HG03469 (cell line): ENCODE measurements around the gene COPS7A.

Experiments
- ATAC-seq: cut with Tn5 transposase; IDR thresholded peaks from one replicate; pipeline ENCODE4 v1.9.1; 2021; ENCODE audit warnings: mild to moderate bottlenecking, moderate library complexity, moderate number of reproducible peaks; ENCODE audit not compliant: unreplicated experiment

Gene COPS7A, protein sequence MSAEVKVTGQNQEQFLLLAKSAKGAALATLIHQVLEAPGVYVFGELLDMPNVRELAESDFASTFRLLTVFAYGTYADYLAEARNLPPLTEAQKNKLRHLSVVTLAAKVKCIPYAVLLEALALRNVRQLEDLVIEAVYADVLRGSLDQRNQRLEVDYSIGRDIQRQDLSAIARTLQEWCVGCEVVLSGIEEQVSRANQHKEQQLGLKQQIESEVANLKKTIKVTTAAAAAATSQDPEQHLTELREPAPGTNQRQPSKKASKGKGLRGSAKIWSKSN

DNA sequence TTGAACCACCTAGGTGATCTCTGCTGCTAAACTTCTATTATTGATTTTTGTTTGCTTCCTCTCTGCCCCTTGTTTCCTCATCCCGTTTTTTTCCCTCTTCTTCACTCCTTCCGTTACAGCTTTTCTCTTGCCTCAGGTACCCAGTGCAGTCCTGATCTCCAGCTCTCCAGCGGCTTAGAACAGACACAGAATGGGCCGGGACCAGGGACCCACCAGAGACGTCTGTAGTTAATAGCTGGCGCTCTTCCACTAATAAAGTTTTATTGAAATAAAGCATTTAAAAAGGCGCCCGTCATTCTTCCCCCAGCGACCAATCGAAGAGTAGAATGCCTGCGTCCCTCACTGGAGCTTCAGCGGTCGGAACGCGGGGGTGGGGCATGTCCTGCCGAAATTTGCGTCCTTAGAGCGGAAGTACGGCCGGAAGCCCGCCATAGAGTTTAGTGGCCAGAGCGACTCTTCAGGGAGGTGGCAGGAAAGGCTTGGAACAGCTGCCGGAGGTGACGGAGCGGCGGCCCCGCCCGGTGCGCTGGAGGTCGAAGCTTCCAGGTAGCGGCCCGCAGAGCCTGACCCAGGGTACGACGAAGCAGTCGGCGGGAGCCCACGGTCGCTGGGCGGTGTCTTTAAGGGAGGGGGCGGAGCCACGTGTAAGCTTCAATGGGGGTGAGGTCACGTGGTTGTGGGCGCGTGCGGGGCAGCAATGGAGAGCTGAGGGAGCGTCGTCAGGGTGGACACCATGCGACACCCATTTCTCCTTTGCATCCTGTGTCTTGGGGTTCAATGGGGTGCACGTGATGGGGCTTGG is at the start of gene COPS7A:
Gene COPS7A, plus strand, starts transcription at position 440 of the 802 bp plus-strand sequence. CDS start 611 bp downstream, outside the sequence.
- peak; percentile 83 for ATAC-seq

DNA sequence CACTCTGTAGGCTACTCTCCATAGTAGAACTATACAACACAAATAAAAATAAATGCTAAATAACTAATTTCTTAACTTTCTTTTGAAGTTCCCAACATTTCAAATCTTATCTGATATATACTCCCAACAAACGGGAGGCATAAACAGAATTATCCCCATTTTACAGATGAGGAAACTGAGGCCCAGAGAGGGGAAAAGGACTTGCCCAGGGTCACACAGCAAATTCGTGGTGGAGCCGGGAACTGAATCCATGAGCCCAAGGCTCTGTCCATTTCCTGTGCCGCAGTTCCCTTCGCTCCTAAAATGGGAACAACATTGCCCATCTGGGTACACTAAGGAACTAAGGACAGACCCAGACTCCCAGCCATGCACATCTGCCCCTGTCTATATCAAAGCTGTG is 46.9 kb upstream of the COPS7A start:
- no peak for ATAC-seq

DNA sequence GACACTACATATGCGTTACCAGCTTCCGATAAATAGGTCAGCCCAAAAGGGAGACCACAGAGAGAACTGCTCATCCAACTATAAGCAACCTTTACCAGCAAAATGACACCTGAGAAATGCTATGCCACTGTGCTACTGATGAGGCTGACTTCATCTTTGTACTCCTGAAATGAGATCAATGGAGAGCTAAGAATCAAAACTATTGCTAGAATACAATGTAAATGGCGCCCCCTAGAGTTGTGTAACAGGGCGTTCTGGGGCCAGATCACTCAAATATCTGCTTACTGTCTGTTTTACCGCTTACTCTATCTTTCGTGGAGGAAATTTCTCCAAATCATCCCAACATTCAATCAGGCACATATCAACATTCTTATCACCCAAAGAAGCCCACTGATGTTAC is 39.2 kb upstream of the COPS7A start:
- no peak for ATAC-seq

DNA sequence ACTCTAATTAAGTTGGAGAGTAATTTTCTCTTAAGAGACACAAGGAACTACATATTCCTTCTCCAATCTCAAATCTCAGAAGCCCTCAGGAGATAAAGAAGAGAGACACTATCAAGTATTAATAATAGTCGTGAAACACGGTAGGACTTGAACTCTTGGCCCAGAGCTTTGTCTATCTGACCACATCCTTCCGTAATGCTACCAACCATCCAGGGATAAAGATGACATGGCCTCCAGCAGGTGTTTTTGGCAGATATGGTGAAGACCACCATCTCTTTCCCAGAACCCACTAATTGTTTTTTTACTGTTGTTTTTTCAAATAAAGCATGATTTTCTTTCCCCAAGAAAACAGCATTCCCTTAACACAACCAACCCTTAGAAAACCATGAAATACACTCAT is 38.0 kb upstream of the COPS7A start:
- no peak for ATAC-seq

DNA sequence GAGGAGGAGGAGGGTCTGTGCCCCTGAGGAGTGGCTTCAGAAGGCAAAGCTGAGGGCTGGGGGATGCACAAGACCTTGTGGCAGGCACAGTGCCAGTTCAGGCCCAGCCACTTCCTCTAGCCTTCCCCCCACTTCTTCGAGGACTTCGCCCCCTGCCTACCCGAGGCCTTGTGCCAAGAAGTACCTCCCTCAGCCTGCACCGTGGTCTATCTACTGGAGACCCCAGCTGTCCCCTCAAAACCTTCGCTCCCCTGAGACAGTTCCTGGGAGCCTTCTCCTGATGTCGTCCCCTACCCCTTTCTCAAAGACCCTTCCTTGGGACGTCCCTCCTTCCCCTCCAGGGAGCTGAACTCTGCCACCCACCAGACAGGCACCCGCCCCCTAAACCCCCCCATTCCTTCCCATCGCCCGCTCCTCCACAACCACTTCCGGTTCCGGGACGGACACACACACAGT is 35.3 kb upstream of the COPS7A start:
- no peak for ATAC-seq

DNA sequence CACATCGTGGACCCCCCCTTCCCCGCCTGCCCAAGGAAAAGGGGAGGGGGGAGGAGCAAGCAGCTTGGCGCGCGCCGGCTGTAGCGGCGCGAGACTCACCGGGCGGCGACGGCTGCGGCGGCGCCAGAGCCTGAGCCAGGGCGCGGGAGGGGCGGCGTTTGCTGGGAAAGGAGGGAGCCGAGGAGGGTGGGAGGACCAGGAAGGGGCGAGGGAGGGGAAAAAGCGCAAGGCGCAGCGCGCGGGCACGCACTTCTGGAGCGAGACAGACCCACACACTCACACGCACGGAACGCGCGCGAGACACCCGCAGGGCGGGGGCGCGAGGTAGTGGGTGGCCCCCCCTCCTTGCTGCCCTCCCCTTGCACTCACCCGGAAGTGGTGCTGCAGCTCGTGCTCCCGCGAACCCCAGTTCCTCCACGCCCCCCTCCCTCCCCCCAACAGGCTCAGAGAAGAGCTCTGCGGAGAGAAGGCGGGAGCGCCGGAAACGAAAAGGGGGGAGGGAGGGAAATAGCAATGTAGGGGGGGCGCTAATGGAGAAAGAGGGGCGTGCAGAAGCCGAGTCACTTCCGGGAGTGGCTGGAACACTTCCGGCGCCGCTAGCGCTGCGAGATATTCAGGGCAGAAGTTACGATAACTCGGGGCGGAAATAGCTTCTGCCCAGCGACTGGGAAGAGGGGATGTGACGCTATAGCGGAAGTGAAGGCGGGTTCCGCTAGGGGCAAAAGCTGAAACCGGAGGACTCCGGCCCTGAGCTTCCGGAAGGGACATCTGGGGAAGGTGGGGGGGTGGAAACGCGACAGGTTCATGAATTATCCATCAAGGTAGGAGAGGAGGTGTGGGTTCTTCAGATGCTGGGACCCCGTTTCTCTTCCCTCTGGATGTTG is 34.6 kb upstream of the COPS7A start, which contains the start of gene ZNF384:
Gene ZNF384, minus strand, starts transcription at position 377 of the 884 bp plus-strand sequence. CDS start 9,855 bp downstream, outside the sequence.
- ATAC-seq: peak; percentile 58

DNA sequence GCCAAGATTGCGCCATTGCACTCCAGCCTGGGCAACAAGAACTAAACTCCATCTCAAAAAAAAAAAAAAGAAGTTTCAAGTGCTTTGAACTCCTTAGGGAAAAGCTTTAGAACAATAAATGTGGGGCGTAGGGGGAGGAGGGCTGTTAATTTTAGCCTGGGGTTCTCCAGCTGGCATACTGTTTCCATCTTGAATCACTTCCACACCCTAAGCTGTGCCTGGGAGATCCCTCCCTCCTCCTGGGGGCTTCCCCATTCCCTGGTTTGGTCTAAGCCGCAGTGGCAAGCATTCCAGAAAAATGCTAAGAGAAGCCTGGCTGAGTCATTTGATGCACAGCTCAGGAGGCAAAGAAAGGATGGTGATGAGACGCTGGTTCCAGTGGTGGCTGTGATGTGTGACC is 32.4 kb upstream of the COPS7A start:
- ATAC-seq: no peak

DNA sequence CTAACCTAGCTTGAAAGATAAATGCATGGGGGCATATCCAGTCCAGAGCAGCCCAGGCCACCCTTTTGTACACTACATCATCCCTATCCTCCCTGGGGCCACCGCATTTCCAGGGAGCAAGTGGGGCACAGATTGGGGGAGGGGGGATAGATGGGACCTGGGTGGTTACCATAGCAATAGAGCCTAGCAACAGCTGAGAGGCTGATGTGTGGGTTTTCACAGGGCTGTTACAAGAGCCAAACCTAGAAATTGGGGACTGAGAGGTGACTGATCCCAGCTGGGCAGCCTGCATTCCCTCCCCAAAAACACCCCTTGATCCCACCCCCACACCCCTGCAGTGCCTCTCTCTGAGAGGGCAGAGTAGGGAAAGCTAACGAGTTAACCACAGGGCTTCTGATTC is 31.0 kb upstream of the COPS7A start:
- no peak for ATAC-seq

DNA sequence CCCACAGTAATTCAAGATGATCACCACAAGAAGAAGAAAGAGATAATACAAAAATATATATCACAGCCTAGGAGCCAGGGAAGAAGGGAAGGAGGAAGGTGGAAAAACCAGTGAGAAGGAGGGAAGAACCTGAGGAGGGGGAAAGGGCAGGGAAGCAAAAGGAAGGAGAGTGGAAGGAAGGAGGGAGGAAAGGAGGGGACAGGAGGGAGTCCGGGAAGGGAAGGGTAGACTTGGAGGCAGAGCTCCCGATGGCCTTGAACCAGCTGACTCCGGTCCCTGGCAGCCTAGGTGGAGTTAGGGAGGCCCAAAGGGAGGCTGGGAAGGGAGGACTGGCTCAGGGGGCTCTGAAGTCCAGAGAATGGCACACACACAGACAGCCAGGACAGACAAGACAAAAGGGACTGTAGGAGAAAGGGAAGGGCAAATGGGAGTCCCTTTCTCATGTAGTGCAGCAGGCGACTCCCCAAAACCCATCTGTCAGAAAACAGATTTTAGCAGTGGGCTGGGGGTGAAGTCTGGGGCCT is 30.0 kb upstream of the COPS7A start:
- ATAC-seq: no peak

DNA sequence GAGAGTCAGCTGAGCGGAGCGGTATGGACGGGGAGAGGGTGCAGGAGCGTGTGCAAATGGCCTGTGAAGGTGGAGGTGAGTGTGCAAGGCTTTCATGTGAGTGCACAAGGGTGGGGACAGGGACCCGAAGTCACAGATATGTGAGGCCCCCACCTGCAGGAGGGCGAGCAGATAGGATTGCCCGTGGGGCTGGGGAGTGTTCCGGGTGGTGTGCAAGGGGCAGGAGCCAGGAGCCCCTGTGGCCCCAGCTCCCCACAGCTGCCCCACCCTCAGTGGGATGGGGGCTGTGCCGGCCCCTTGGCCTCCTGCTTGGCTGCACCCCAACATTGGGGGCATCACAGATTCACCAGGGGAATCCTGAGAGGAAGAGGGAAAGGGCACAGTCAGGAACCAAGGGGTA is 29.1 kb upstream of the COPS7A start:
- no peak for ATAC-seq

DNA sequence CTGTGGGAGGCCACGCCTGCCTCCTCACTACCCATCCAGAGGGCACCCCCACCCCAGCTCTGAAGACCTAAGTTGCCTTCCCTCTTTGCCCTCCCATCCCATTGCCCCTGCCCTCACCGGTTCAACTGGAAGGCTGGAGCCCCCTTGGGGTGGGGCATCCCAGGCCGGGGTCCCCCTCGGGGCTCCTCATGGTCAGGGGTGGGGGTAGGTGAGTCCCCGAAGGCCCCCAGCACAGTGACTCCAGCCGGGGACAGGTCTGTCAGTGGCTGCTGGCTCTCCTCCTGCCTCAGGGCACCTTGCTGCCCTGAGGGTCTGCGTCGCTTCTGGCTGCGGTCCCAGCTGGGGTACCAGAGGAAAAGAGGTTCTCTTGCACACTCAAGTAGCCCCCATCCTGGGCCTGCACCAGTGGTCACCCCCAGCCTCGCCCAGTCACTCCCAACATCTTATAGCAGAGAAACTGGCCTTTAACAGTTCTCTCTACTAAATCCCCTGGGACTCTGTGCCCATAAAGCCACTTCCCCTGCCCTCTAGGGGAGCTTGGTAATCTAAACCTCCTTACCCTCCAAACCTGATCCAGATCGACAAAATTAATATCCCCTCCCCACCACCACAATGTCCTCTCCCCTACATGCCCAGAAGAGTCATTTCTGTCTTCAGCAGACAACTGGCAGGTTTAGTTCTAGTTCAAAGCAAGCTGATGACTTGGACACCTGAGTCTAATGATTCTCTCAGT is 28.4 kb upstream of the COPS7A start:
- no peak for ATAC-seq

DNA sequence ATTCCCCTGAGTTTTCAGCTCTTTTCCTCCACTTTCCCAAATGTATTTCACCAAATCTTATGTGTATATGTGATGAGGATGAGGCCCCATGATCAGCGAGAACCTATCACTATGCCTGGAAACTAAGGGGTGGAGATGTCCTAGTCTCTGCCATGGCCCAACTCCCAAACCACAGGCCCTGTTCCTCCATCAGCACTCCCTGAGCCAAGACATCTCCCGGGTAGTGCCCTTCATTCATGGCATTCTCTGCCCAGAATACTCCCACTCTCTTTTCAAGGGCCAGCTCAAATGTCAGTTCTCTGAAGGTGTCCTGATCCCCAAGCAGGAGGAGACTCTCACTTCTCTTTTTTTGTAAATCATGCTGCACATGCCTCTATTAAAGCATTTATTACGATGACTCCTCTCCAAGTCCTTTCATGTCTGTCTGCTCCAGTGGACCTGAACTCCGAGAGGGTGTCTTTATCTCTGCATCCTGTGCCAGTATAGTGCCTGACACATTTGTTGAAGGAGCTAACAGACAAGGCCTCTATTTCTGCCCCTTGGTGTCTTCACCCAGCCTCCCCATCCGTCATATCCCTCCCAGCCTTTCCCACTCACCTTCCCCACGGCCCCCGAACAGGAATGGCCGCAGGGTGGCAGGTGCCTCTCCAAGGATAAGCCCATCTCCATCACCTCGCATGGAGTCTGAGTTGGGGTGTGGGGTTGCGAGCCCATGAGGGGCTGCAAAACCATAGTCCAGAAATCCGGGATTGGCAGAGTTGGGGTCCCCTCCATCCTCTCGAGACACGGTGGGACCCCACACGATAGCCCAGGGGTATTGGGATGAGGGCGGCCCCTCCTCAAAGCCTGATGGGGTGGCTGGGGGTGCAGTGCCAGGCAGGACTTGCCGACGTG is 26.9 kb upstream of the COPS7A start:
- no peak for ATAC-seq

DNA sequence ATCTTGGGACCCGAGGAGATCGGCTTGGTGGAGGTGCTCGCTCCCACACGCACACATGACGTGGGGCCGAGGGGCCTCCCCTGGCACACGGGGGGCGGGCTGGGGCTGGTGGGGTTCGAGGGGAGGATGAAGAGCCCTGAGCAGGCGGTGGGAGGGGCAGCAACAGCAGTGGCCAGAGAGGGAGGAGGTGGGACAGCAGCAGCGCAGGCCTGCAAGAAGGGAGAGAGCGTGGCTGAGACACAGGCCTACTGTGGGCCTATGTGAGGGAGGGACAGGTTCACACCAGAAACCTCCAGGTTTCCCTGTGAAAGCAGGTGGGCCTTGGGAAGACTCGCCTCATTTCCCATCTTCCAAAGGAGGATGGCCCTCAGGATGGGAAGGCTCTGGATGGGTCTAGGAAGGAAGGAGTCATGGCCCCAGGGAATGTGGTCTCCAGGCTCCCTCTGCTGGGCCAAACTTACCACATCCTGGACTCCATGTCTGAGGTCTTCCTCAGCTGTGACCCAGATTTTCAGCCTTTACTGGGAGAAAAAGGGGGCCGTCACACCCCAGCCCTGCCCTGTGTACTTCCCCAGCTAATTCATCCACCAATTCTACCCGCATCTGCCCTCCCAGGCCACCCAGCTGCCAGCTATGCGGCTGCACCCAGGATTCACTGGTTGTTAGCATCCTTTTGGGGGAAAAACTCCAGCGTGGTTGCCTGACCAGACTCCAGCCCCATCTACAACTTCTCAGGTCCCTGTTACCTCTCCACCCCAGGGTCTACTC is 26.1 kb upstream of the COPS7A start:
- no peak for ATAC-seq

DNA sequence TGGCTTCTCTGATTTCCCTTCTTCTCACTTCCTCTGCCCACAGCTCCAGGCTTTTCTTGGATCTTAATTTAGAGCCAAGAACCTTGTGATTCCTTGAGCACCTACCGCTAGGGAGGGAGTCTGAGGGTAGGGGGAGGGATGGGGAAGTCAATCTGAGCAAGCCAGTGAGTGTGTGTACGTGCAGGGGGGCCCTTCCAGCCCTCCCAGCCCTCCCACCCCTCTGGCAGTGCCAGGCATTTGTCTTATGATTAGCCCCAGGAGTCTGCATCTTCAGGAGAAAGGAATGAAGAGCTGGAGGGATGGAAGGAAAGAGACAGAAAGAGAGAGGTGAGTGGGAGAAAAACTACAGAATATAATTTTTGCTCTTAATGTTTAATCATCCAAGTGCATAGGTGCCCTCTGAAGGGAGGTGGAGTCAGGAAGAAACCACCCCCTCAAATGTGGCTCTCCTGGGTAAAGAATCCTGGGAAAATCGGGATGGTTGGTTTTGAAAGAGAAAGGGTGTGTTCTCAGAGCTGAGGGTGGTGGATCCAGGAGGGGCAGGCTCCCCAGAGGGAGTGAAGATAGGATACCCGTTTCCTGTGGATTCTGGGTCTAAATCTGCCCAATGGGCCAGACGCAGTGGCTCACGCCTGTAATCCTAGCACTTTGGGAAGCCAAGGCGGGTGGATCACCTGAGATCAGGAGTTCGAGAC is 25.3 kb upstream of the COPS7A start:
- no peak for ATAC-seq

DNA sequence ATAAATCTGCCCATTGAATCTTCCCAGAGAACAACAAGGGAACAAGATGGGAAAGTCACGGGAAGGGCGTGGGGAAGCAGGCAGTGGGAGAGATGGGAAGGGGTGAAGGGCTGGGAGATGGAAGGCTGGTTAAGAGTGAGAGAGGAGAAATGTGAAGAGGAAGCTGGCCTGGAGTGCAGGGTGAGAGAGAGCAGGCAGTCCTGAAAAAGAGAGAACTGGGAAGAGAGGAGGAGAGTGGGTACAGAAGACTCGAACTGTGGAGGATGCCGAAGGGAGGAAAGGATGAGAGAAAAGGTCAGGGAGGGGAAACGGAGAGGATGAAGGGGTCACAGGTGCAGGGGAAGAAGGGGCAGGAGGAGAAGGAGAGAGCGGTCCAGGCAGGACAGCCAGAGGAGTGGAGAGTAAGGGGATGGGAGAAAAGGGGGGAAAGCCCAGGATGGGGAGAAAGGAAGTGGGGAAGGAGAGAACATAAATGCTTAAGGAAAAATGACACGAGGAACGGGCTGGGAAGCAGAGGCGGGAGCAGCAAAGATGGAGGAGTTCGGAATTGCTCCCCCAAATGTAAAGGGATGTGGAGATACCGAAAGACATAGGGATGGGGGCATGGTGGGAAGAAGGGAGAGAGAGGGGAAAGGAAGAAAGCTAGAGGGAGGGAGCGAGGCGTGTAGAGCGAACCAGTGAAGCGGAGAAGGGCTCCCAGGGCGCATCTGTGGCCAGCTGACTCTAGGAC is 24.4 kb upstream of the COPS7A start:
- no peak for ATAC-seq

DNA sequence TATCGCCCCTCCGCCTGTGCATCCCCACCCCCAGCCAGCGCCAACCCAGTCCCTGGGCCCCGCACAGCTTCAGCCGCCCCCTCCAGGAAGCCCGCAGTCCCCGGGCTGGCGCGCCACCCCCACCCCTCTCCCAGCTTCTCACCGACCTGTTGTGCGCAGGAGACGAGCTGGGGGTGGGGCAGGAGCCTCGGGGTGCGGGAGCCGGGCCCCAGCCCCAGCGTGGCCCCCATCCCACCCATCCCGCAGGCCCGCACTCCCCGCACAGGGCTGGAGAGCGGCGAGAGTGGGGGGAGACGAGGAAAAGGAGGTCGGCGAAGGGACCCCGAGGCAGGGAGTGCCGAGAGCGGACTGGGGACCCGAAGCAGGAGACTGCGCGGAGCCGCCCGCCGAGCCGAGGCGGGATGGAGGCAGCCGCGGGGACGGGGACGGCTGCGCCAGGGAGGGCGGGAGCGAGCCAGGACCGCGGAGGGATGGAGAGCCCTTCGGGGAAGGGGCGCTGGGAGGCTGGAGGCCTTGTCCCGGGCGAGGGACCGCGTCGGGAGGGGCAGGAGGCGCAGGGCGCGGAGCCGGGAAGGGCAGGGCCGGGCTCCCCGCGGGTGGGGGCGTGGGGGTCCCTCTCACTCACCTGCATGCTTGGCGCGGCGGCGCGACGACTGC is 23.7 kb upstream of the COPS7A start:
- no peak for ATAC-seq

DNA sequence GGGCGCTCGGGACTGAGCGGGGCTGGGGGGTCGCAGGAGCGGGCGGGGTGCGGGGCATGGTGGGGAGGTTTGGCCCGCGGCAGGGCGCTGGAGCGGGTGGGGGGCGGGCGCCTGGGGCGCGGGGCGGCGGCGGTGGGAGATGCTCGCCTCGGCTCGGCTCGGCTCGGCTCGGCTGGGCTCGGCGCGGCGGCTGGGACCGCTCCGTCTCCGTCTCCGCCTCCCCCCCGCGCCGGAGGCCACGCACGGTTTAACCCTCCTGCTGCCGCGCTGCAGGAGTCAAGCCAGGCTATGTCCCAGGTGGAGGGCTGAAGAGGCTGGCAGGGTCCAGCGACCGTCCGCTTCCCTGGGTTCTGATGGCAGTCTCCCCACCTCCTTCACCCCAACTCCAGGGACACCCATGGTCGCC is 23.2 kb upstream of the COPS7A start, which contains the start of gene PIANP:
Gene PIANP, minus strand, starts transcription at position 170 of the 406 bp plus-strand sequence. CDS start 2,754 bp downstream, outside the sequence.
- no peak for ATAC-seq
